ENCODE results near the gene C4BPB.
"Not testable (repeated sequence)": the region's sequence is repeated elsewhere in the genome, so short reads cannot be mapped to it uniquely, and the experiment has no call there.

The C4BPB gene, protein sequence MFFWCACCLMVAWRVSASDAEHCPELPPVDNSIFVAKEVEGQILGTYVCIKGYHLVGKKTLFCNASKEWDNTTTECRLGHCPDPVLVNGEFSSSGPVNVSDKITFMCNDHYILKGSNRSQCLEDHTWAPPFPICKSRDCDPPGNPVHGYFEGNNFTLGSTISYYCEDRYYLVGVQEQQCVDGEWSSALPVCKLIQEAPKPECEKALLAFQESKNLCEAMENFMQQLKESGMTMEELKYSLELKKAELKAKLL

GRCh38 chr1:207088701-207089626 lies at the start of gene C4BPB:
C4BPB (plus strand) TSS chr1:207088860; CDS start chr1:207089532, 672 bp downstream.
- no peak for DNase-seq (ENCODE audit: low spot score)

- DNase-seq (ENCODE audit: low spot score): no peak
Measured at GRCh38 chr1:207039380-207040180, 49.1 kb upstream of the C4BPB start.

DNA sequence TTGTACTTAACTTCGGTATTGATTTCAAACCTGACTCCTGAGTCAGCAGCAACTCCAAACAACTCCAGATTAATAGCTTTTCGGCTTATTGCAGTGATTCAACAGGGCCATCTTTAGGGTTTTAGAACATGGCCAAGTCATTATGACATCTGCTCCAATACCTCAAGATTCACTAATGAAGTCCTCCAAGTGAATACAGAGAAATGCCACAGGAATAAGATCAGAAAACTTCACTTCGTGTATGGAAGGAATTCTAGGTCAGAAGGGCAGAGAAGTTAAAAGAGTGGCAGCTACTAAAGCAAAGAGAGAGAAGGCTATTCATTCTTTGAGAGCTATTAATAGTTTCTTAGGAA lies 48.5 kb upstream of the C4BPB start:
- DNase-seq (ENCODE audit: low spot score): no peak

- DNase-seq (ENCODE audit: low spot score): not testable (repeated sequence)
Measured at GRCh38 chr1:207041397-207041796, 47.3 kb upstream of the C4BPB start.

DNA sequence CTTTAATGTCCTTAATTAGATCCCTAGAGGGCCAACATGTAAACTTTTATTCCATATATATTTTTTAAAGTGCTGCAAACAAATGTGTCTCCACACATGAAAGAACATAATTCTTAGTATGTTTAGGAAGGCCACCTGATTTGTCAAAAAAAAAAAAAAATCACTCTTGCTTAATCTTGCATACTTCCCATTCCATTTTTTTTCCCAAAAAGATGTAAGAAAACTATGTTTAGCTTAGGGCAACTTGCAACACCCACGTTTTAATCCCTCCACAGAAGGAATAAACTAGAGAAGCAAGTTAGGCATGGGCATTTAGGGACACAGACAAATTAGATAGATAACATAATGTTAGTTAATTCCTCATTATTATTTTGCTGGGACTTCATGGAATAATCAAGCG lies 43.2 kb upstream of the C4BPB start:
- no peak for DNase-seq (ENCODE audit: low spot score)

GRCh38 chr1:207047505-207047904 lies 41.2 kb upstream of the C4BPB start:
- DNase-seq (ENCODE audit: low spot score): peak; percentile 15

GRCh38 chr1:207048041-207048440 lies 40.6 kb upstream of the C4BPB start:
- no peak for DNase-seq (ENCODE audit: low spot score)

DNA sequence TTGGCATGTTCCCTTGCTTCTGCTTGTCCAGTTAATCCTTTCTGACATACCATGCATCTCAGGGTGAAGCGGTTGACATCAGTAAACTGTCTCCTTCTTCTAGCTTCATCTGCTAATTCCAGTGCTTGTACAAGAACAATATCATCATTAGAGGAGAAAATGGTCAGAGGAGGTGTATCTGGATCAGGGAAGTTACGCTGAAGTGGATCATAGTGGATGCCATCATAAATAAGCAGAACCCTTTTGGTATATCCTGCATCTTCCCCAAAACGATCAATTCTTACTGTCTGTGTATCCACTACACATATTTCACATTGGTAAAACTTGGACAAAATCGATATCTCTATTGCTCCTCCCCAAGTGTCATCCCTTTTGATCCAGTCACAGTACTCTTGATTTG lies 39.6 kb upstream of the C4BPB start:
- DNase-seq (ENCODE audit: low spot score): no peak

GRCh38 chr1:207049514-207049913 lies 39.1 kb upstream of the C4BPB start:
- no peak for DNase-seq (ENCODE audit: low spot score)

GRCh38 chr1:207049974-207050391 lies 38.7 kb upstream of the C4BPB start:
- peak; percentile 76 for DNase-seq (ENCODE audit: low spot score)

DNA sequence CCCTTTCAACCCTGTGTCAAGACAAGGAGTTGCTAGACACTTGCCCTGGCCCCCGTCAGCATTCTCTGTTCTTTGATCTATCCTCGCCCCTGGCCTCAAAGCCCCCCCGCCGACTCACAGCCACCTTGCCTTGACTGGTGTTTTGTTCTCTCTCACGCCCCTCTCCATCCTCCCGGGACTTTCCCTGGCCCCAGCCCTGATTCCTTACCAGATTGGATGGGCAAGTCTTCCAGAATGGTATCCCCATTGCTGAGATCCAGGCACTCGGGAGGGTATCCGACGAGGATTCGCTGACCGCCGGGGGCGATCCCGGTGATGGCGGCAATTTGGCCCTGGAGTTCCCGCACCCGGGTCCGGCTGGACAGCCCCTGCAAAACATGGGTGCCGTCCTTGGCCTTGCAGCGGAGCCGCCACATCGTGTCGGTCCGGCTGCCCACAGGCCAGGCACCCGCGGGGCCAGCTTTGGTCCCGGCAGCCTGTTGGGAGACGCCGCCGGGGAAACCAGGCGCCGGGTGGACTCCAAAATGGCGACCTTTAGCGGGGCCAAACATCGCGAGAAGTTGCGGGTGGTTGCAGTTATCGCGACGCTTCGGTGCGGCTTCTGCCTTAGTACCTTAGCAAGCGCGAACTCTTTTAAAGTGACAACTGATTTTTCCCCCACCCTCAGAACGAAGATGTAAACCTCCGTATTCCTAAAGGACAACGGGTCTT lies 38.0 kb upstream of the C4BPB start:
- DNase-seq (ENCODE audit: low spot score): peak; percentile 91

GRCh38 chr1:207051191-207051943 lies 37.3 kb upstream of the C4BPB start, which contains the start of gene YOD1:
YOD1 (minus strand) TSS chr1:207051208; CDS start chr1:207051030, 178 bp downstream.
- peak; percentile 95 for DNase-seq (ENCODE audit: low spot score)

GRCh38 chr1:207052911-207053769 lies 35.5 kb upstream of the C4BPB start, which contains the start of gene PFKFB2:
PFKFB2 (plus strand) TSS chr1:207053275; CDS start chr1:207054718, 1,443 bp downstream.
- DNase-seq (ENCODE audit: low spot score): peak; percentile 94

GRCh38 chr1:207054491-207054890 lies 34.2 kb upstream of the C4BPB start:
- DNase-seq (ENCODE audit: low spot score): no peak

DNA sequence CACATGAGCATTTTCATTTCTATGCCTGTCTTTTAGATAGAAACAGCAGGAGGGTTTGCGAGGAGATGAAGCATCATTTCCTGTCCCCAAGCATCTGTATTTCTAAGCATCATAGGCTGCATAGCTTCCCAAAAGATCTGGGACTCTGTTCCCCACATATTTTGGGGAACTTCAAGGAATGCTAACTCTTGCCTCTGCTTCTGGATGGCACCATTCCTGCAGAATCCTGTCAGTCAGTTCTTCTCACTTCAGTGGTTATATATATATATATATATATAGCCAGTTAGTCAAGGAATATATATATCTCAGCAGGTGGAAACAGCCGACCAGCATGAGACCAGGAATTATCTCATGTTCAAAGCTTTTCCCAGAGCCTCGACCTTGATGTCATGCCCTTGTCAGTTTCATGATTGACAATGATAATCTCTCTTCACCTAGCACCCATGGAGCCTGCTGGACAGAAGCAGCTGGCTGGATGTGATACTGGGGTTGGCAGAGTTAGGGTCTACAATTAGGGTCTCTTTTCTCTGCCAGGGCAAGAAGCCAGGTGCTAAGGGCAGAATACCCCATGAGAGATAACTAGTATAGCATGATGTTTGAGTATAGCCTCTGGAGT lies 33.2 kb upstream of the C4BPB start:
- no peak for DNase-seq (ENCODE audit: low spot score)

DNA sequence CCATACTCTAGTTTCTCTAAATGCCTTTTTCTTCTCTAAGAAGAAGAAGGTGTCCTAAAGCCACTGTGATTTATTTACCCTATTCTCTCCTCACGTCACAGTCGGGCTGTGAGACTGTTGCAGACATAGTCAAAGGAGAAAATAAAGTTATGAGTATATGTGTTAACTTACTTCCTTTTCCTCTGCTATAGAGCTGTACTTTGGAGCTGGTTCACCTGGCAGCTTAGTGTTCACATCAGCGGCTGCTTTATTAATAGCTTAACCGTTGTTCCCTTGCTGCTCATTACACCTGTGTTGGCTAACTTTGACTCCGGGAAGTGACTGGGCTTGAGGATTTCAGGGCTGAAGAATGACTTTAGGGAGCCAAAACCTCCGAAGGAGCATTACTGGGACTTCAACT lies 32.0 kb upstream of the C4BPB start:
- DNase-seq (ENCODE audit: low spot score): no peak

GRCh38 chr1:207058252-207058651 lies 30.4 kb upstream of the C4BPB start:
- DNase-seq (ENCODE audit: low spot score): no peak

DNA sequence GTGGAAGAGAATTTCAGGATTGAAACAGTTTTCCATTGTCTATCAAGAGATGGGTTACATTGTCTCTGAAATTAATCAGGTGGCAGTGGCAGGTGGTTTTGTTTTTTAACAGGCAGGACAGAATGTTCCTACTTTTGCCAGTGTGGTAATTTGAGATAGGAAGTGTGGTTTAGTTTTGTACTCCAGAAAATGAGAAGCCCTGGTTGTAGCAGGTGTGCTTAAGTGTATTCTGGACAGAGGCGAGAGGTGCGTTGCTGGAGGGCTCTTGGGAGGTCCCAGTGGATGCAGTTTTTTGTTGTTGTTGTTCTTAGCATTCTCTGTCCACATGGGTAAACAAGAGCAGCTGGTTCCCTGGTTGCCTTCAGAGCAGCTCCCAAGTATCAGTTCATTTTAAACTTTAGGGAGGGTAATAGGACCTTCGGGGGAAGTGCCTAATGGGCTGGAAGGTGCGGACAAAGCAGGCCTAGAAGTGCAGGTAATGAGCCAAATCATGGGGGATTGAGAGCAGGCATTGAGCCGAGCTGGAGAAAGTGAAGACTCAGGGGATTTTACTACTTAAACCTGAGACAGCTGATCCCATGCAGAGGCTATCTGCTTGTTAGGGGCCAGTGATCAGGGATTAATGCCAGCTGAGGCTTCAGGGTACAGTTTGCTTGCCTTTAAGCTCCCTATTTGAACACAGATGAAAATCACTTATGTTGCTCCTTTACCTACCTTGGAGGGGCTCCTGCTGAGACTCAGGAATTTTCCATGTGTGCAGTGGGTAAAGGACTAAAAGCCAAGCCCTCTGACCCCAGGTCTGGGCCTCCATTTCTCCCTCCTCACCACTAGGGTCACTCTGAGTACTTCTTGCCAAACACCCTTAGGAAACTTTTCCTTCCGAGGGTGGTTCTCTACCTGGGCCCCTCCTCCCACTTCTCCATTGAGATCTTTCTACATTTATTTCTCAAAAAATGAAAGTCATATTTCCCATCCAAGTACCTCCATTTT lies 29.5 kb upstream of the C4BPB start:
- DNase-seq (ENCODE audit: low spot score): no peak
